ENCODE results near the gene CELSR1.

CELSR1 gene

GRCh38 chr22:46350121-46350520 lies 187.3 kb downstream of the CELSR1 start:
- DNase-seq: no peak
- no peaks in the 10 kb centered on the region for H3K27me3 Mint-ChIP-seq
- H3K27ac Mint-ChIP-seq: no peak overlapping the region
- H3K9me3 Mint-ChIP-seq: no peaks in the 10 kb centered on the region
- H3K4me3 Mint-ChIP-seq: no peak overlapping the region
- peaks cover 99% of the 10 kb centered on the region for H3K36me3 Mint-ChIP-seq (ENCODE audit: low read depth)
- H3K4me1 Mint-ChIP-seq (ENCODE audit: low read depth): peaks cover 3% of the 10 kb centered on the region

- Mint-ChIP-seq H3K4me1 (ENCODE audit: low read depth) (peaks cover 3% of the 10 kb centered on the region), H3K9me3 (no peaks in the 10 kb centered on the region)
- no peak for DNase-seq
Observed at GRCh38 chr22:46349681-46350080, 187.7 kb downstream of the CELSR1 start.

GRCh38 chr22:46349238-46349637 lies 188.2 kb downstream of the CELSR1 start:
- Mint-ChIP-seq H3K27me3 (no peaks in the 10 kb centered on the region), H3K27ac (no peak overlapping the region), H3K36me3 (ENCODE audit: low read depth) (peaks cover 99% of the 10 kb centered on the region), H3K9me3 (no peaks in the 10 kb centered on the region), H3K4me3 (no peak overlapping the region), H3K4me1 (ENCODE audit: low read depth) (peaks cover 3% of the 10 kb centered on the region)
- no peak for DNase-seq

More at GRCh38 chr22:46349681-46350080, 187.7 kb downstream of the CELSR1 start:
- no peak overlapping the region for H3K4me3 Mint-ChIP-seq
- H3K36me3 Mint-ChIP-seq (ENCODE audit: low read depth): peaks cover 99% of the 10 kb centered on the region
- H3K27ac Mint-ChIP-seq: no peak overlapping the region
- H3K27me3 Mint-ChIP-seq: no peaks in the 10 kb centered on the region

GRCh38 chr22:46348099-46348695 lies 189.2 kb downstream of the CELSR1 start:
- Mint-ChIP-seq H3K4me3 (no peak overlapping the region), H3K27ac (no peak overlapping the region), H3K36me3 (ENCODE audit: low read depth) (peaks cover 99% of the 10 kb centered on the region), H3K9me3 (no peaks in the 10 kb centered on the region), H3K27me3 (no peaks in the 10 kb centered on the region), H3K4me1 (ENCODE audit: low read depth) (peaks cover 3% of the 10 kb centered on the region)
- no peak for DNase-seq

GRCh38 chr22:46347646-46348045 lies 189.8 kb downstream of the CELSR1 start:
- H3K27ac Mint-ChIP-seq: no peak overlapping the region
- no peak for DNase-seq
- H3K36me3 Mint-ChIP-seq (ENCODE audit: low read depth): peaks cover 99% of the 10 kb centered on the region
- H3K9me3 Mint-ChIP-seq: no peaks in the 10 kb centered on the region
- H3K4me1 Mint-ChIP-seq (ENCODE audit: low read depth): peaks cover 2% of the 10 kb centered on the region
- H3K27me3 Mint-ChIP-seq: no peaks in the 10 kb centered on the region
- no peak overlapping the region for H3K4me3 Mint-ChIP-seq

- Mint-ChIP-seq H3K36me3 (ENCODE audit: low read depth) (peaks cover 99% of the 10 kb centered on the region), H3K9me3 (no peaks in the 10 kb centered on the region), H3K27ac (no peak overlapping the region), H3K4me3 (no peak overlapping the region), H3K4me1 (ENCODE audit: low read depth) (no peaks in the 10 kb centered on the region), H3K27me3 (no peaks in the 10 kb centered on the region)
- DNase-seq: no peak
Observed at GRCh38 chr22:46346680-46347405, 190.6 kb downstream of the CELSR1 start.

- DNase-seq: no peak
- H3K36me3 Mint-ChIP-seq (ENCODE audit: low read depth): peaks cover 92% of the 10 kb centered on the region
- no peak overlapping the region for H3K4me3 Mint-ChIP-seq
- peaks cover 32% of the 10 kb centered on the region for H3K4me1 Mint-ChIP-seq (ENCODE audit: low read depth)
- no peaks in the 10 kb centered on the region for H3K9me3 Mint-ChIP-seq
- H3K27ac Mint-ChIP-seq: no peak overlapping the region
- no peaks in the 10 kb centered on the region for H3K27me3 Mint-ChIP-seq
Observed at GRCh38 chr22:46340676-46341075, 196.7 kb downstream of the CELSR1 start.

GRCh38 chr22:46339956-46340355 lies 197.5 kb downstream of the CELSR1 start:
- Mint-ChIP-seq H3K36me3 (ENCODE audit: low read depth) (peaks cover 88% of the 10 kb centered on the region), H3K27me3 (no peaks in the 10 kb centered on the region), H3K9me3 (no peaks in the 10 kb centered on the region), H3K27ac (no peak overlapping the region), H3K4me3 (no peak overlapping the region), H3K4me1 (ENCODE audit: low read depth) (peaks cover 35% of the 10 kb centered on the region)
- DNase-seq: no peak

- H3K27ac Mint-ChIP-seq: peak overlapping the region; percentile 1
- no peak for DNase-seq
- peaks cover 42% of the 10 kb centered on the region for H3K4me1 Mint-ChIP-seq (ENCODE audit: low read depth)
- no peak overlapping the region for H3K4me3 Mint-ChIP-seq
- peaks cover 76% of the 10 kb centered on the region for H3K36me3 Mint-ChIP-seq (ENCODE audit: low read depth)
- H3K9me3 Mint-ChIP-seq: no peaks in the 10 kb centered on the region
- no peaks in the 10 kb centered on the region for H3K27me3 Mint-ChIP-seq
Observed at GRCh38 chr22:46338636-46339035, 198.8 kb downstream of the CELSR1 start.

- H3K9me3 Mint-ChIP-seq: no peaks in the 10 kb centered on the region
- peak overlapping the region; percentile 62 for H3K27ac Mint-ChIP-seq
- peaks cover 42% of the 10 kb centered on the region for H3K4me1 Mint-ChIP-seq (ENCODE audit: low read depth)
Observed at GRCh38 chr22:46337870-46338269, 199.6 kb downstream of the CELSR1 start.

GRCh38 chr22:46336119-46337078 lies 201.0 kb downstream of the CELSR1 start:
- peak; percentile 52 for DNase-seq
- Mint-ChIP-seq H3K36me3 (ENCODE audit: low read depth) (peaks cover 73% of the 10 kb centered on the region), H3K9me3 (no peaks in the 10 kb centered on the region), H3K4me1 (ENCODE audit: low read depth) (peaks cover 42% of the 10 kb centered on the region), H3K27me3 (no peaks in the 10 kb centered on the region), H3K4me3 (peak overlapping the region; percentile 96), H3K27ac (peak overlapping the region; percentile 95)

More at GRCh38 chr22:46337870-46338269, 199.6 kb downstream of the CELSR1 start:
- no peak for DNase-seq
- peaks cover 76% of the 10 kb centered on the region for H3K36me3 Mint-ChIP-seq (ENCODE audit: low read depth)
- H3K4me3 Mint-ChIP-seq: peak overlapping the region; percentile 96
- no peaks in the 10 kb centered on the region for H3K27me3 Mint-ChIP-seq

- Mint-ChIP-seq H3K4me1 (ENCODE audit: low read depth) (peaks cover 42% of the 10 kb centered on the region), H3K27ac (peak within 1 kb of the TSS; percentile 95), H3K4me3 (peak within 1 kb of the TSS; percentile 96), H3K27me3 (no peaks in the 10 kb centered on the region), H3K9me3 (no peaks in the 10 kb centered on the region), H3K36me3 (ENCODE audit: low read depth) (peaks cover 73% of the 10 kb centered on the region)
- peak; percentile 87 for DNase-seq
Observed at GRCh38 chr22:46335201-46336118, 202.0 kb downstream of the CELSR1 start, which contains the start of gene TRMU. Gene TRMU, plus strand, starts transcription at chr22:46335714. Its CDS starts 51 bp downstream, at chr22:46335765.

GRCh38 chr22:46331496-46331895 lies 205.9 kb downstream of the CELSR1 start:
- Mint-ChIP-seq H3K36me3 (ENCODE audit: low read depth) (peaks cover 64% of the 10 kb centered on the region), H3K4me3 (no peak overlapping the region), H3K9me3 (no peaks in the 10 kb centered on the region), H3K4me1 (ENCODE audit: low read depth) (peaks cover 11% of the 10 kb centered on the region), H3K27ac (no peak overlapping the region), H3K27me3 (no peaks in the 10 kb centered on the region)
- no peak for DNase-seq
